Ureter (tissue), 1 donor: ENCODE results near the gene MED27. TPM values are rescaled to one million over a fixed set of nuclear protein-coding genes. Genes with fewer than 3 reads are reported as not detected.

Experiments
- DNase-seq: peaks from one replicate; pipeline ENCODE4 v3.0.0-alpha.2; 2020; ENCODE audit warnings: low spot score
- total RNA-seq: library from RNA; stranded (reverse); gene quantifications from one replicate; pipeline ENCODE4 v1.2.4, GENCODE V29; 2023
- donor health status: DM: yes; HTN: yes; CAD: no.

Gene MED27
- total RNA-seq, 1 donor from 2014 or later, result 25.9 TPM

DNA sequence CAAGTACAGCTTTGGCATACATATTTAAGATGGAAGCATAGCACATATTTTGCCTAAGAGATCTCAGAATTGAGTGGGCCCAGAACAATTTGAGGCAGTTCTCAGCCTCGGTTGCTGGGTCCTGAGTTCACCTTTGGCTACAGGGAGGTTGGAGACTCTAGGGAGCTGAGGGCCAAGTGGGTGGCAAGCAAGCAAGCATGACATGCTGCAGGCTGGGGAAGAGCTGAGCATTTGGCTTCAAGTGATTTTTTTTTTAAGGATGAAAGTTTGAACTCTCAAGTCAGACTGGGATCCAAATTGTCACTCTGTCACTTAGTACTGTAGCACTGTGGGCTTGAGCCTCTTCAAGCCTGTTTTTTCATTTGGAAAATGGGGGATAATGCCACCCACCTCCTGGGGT lies 160.5 kb downstream of the MED27 start:
- DNase-seq, result no peak

DNA sequence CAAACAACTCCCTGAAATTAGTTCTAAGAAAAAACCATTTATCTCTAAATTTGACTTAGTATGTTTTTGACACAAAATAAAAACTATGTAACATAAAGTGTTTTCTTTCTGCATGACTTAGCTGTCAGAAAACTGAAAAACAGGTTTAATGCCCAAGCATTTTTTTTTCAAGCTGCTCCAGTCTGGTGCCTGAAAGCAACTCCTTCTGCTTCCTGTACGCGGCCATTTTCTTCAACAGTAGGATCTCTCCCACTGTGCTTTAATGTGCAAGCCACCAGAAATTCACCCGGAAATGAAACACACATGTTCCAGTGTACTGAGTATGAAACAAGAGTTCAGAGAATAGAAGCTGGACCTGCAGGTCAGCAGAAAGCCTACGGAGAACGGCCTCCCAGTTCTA lies 161.2 kb downstream of the MED27 start:
- no peak for DNase-seq

DNA sequence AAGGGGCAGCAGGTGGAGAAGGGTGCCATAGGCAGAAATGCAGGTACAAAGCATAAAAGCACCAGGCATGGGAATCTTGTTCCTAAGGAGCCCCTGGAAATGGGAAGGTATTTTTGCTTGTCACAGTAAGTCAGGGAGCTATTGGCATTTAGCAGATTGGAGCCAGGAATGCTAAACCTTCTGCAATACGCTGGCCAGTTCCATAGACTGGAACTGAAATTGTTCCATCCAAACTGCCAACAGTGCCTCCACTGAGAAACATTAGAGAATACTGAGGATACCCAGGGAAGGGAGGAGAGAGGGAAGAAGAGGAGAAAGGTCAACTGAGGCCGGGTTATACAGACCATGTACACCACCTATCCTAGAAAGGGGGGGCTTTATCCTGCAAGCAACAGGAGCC lies 162.7 kb downstream of the MED27 start:
- DNase-seq, result no peak

DNA sequence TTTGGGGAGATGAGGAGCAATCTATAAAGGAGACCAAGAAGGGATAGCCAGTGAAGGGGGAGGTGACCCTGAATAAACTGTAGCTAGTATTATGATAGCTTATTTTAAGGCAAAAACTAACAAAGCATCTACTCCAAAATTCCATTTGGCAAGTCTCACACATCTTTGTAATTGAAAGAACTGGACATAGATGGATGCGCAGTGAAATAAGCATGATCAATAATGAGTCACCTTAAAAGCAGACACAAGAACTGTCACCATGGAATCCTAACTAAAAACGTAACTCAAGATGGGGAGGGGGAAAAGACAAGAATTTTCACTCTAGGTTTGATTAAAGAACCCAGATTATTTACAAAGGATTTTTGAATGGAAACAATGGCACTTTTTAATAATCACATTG lies 164.5 kb downstream of the MED27 start:
- no peak for DNase-seq

DNA sequence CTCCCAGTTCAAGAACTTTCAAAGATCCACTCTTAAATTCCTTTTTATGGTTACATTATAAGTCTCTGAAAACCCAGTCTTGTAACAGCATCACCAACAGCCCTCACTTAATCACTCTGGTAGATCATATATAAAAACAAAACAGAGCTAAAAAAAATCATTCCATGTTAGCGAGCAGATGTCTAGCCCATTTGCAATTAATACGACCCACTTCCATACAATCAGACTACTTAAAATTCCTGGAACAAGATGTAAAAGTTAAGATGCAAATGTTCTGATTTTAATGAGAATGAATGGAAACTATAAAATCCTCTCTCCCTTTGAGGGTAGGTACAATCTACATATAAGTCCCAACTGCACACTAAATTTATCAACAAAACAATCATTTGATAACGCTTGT lies 167.0 kb downstream of the MED27 start:
- DNase-seq, result no peak

DNA sequence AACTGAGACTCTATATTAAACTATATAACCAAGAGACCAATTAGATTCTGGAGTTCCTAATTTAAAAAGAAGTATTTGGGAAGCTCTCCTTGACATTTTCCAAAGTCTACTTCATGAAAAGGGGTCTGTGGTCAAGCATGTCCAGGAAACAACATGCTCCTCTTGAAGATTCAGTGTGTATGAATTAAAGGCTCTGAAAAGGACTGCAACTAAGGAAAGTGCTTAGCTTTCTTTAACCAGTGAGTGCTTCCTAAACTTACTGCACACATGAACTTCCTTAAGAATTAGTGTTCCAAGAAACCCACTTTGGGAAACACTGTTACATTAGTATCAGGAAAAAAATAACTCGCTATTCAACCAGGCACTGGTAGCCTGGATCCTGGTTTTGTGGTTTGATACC lies 167.6 kb downstream of the MED27 start:
- no peak for DNase-seq

DNA sequence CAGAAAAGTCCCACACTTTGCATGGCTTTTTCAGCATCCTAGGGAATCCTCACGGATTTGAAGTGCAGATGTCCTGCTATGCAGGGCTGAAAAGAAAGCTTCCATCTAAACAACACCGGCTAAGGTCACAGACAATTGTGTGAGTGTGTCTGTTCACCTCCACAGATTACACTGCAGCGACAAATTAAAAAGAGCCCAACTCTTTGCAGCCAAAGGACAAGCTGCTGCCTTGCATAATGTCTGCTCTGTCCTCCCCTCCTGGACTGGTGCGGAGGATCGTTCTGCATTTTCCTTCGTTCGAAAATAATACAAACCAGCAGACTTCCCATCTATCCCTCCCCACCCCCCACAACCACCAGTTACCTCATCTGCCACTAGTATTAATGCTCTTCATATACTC lies 169.1 kb downstream of the MED27 start:
- DNase-seq, result no peak

DNA sequence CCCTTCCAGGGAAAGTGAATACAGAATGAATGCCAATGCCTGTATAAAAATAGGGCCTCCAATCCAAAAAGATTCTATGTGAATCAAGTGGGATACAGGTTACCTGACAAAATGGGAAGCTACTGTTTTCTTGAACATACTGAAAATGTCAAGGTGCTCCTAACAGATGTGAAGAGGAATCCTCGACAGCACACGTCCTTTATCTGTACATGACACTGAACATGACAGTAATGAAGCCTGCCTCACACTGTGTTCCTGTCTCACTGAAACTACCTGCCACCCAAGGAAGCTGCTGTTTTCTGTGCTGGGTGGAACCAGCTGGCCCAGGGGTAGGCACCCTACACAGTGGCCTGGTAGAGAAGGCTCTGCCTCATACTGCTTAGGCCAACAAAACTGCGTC lies 174.5 kb downstream of the MED27 start:
- no peak for DNase-seq

DNA sequence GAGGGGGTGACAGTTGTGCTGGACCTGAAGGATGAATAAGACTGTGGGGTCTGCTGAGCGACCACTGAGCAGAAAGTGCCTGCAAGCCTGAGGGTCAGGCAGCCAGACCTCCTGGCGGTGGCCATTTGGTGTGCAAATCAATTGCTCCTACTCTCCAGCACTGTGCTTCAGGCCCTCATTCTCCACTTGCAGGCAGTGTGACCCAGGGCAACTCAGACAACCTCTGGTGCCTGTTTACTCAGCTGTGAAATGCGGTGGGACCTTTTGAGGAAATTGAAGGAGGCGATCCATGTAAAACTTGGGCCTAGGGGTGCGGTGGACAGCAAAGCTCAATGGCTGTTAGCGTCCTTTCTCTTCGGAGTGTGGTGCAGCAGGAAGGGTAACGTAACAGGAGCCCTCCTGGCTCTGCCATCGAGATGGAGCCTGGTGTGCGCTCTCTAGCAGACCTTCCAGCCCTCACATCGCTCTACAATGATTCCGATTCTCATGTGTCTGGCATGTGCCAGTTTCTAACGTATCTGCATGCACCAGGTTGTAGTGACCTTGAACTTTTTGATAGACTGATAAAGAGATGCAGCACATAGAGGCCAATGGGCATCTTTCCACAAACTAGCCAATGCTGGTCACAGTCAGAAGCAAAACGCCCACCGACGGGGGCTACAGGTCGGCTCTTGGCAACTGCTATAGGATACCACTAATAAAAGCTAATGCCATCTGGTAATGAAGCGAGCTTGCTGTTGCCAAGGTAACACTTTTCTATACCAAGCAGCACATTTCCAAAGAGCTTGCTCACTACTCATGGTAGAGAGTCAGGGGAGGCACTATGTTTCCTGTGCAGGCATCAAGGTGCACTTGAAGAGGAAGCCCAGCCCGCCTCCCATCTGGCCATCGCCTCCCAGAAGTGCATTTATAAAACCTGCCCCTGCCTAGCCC lies 180.1 kb downstream of the MED27 start:
- no peak for DNase-seq

DNA sequence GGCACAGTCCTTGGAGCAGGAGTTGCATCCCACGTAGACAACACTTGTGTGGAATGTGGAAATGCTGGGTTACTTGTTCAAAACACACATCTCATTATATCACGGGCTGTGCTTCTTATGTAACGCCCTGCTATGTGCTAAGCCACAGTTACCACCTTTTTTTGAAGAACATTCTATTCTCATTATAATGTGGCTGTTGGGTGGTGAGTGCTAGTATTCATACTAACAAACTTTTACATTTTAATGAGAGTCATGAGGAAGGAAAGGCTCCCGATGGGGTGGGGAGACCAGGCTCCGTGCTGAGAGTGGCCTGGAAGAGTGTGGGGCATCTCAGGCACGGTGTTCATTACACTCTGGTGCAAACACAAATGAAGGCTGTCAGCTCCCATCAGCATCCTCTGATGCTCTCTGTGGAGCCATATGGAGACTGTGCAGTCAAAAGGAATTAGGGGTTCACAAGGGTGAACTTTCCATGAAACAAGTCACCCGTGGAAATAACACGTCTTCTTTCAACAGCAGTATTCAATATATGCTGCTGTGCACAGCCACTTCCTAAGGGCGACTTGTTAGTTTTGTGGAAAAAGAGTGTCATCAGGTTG lies 186.7 kb downstream of the MED27 start:
- DNase-seq, result no peak

DNA sequence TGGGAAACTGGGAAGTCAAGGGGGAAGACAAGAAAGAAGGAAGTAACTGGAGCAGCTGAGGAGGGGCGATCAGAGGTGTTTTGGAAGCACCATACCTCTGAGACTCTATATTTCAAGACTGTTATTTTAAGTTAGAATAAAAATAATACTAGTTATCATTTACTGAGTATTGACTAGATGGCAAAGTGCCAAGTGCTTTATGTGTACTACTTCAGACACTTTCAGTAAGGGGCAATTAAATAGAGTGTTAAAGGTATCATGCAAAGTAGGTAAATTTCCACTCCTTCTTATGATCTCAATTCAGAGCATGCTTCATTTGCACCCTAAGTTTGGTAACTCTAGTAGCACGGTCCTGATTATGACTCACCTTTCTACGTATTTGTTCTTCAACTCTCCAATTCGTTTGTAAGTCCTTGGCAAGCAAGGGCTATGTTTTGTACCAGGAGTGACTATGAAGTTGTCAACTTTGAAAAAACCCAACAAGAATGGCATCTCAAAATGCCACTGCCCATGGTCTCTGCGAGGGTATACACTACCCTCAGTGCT lies 187.4 kb downstream of the MED27 start:
- no peak for DNase-seq

DNA sequence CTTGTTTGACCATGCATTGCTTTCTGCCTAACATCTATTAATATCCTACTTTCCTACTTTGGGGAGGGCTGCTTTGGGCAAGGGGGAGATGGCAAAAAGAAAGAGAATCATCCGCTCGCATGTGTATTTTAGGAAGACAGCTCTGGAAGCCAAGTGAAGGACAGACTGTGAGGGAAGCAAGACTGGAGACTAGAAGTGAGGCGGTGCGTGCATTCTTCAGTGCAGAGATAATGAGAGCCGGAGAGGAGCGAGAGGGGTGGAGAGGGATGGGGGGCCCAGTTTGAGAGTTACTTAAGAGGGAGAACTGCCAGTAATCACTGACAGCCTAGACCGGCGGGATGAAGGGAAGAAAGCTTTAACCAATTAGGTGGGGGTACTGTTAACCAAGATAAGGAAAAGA lies 188.1 kb downstream of the MED27 start:
- no peak for DNase-seq

DNA sequence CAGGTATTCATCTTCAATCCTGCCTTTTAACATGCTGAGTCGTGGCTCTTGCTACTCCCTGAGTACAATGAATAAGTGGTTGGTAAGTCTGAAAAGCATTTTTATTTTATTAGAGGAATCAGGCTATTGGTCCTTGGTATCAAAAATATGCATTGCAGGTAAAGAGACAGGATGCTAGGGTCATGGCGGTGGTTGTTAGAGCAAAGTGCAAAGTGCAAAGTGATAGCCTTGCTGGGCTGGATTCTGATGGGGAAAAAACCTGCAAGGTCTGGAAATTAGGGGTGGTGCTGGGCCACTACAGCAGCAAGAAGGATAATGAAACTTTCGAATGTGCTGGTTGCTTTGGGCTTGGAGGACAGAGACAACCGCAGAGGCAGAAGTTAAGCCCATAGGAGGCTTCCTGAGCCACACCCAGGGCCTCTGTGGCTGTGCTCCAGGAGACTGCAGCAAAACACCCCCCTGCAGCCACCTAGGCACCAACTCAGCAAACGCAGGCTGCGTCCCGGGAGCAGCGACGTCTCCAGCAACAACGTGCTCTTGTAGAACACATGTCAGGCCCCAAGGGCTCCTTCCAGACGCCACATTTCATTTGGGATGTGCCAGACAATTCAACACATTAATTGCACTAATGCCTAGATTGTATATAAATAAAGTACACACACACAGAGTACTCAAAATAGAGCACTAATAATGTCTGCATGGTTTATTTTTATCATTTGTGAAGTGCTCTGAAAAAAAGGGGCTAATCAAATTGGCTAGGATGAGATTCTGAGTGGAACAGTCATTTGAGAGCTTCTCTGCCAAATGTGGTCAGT lies 190.0 kb downstream of the MED27 start:
- DNase-seq, result no peak

DNA sequence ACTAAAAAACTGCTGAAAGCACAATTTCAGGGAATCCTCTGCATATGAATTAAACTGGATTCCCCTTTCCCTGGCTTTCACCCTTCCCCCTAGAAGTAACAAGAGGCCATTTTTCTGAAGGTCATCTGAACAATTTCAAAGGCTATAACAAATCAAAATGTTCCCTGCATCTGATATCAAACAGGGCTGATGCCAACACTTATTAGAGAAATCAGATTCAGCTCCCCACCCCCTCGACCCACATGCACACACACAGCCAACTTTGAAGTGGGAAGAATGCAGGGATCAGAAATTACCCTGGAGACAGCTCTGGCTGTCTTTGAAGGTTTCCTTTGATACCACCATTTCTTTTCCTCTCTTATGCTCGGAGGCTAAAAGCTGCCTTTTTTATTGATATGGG lies 190.7 kb downstream of the MED27 start:
- DNase-seq, result no peak

DNA sequence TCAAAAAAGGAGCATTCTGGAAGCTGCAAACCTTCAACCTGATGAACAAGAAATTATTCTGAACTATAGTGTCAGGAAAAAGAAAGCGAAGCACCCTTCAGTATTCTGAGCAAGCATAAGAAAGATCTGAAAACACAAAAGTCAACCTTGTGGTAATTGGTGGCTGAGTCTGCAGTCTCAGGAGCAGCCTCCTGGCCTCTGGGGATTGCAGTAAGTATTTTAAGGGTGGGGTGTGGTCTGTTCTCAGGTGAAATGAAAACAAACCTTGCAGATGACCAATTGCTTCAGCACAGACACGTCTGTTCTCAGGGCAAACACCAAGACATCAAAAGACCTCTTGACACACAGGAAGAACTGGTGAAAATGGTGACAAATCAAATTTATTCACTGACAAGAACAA lies 192.0 kb downstream of the MED27 start:
- no peak for DNase-seq

DNA sequence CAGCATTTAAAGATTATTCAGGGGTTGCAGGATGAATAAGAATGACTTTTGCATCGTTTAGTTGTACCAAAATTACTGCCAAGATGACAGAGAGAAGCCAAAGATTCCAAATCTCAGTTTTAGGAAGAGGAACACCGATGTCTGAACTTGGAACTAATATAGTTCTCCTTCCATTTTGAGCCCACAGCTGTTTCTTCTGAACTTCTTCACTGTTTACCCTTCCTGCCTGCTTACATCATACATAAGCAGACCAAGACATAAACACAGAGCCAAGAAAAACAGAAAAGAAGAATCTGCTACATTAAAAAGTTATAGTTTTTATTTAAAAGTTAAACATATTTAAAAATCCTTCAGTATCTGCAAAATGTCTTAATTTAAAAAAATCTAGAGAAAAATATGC lies 192.8 kb downstream of the MED27 start:
- no peak for DNase-seq

DNA sequence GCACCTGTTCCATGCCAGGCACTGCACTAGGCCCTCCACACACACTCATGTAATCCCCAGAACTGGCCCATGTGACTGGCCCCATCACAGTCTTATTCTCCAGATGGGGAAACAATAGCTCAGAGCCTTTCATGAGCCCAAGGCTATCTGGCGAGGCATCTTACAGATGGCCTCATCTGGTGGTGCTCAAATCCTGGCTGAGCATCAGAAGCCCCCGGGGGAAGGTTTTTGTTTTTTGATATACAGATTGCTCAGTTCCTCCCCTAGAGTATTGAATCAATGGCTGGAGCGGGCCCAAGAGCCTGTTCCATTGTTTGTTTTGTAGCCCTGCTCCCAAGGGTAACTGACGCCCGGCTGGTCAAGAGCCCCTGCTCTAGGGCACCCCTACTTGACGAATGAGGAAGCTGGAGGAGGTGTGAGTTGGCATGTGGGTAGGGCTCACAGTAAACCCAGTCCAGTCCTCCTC lies 194.5 kb downstream of the MED27 start:
- DNase-seq, result no peak

DNA sequence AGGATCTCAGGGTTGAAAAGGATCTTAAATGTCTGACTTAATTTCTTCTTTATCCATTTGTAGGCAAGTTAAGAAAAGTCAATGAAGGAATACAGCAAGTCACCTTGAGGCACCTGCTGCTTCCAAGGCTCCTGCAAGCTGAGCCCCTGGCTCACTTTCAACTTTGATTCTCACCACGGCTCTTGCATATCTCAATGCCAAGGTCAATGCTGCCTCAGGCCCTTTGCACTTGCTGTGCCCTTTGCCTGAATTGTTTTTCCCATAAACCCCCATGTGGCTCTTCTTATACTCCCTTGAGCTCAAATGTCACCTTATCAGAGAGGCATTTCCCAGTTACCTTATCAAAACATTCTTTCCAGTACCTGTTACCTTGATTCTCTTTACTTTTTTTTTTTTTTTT lies 195.4 kb downstream of the MED27 start:
- no peak for DNase-seq

DNA sequence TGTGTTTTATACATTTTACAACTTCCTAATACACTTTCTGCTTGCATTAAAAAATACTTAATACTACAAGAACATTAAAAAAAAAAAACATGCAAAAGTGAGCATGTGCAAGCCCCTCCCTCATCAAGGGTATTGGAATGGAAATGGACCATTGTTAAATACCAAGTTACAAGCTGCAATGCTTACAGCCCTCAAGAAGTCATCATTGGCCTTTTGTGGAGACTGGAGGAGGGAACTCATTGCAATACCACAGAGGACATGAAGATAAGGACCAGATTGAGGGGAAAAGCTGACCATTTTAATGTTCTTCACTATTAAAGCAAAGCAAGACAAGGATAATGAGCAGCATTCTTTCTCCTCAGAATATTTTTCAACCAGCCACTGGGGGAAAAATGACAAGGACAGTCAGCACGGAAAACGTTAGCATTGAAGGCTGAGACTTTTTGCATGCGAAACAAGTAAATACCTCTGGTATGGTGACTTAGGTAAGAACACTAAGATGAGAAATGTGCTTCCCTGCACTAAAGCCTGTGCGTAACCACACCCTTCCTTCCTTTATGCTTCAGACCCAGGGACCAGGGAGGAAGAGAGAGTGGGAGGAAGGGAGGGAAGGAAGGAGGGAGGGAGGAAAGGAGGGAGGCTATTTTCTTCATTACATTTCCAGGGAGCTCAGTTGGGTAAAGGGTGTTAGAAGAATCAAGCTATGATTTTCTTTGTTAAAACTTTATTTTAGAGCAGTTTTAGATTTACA lies 198.7 kb downstream of the MED27 start:
- DNase-seq, result no peak

DNA sequence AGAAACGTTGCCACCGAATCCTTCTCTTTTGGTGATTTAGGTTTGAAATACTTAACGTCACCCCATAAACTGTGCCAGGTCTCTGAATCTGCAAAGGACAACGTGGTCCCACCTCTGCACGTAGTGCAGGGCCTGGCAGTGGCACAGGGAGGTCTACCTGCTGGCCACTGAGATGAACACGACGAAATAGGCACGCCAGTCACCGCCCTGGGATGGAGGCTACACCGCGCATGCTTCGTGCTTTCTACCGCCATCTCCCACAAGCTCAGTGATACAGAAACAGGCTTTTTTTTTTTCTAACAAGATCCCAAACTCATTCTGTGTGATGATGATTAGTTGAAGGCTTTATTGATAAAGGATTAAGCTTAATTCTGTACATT lies 199.8 kb downstream of the MED27 start:
- no peak for DNase-seq

DNA sequence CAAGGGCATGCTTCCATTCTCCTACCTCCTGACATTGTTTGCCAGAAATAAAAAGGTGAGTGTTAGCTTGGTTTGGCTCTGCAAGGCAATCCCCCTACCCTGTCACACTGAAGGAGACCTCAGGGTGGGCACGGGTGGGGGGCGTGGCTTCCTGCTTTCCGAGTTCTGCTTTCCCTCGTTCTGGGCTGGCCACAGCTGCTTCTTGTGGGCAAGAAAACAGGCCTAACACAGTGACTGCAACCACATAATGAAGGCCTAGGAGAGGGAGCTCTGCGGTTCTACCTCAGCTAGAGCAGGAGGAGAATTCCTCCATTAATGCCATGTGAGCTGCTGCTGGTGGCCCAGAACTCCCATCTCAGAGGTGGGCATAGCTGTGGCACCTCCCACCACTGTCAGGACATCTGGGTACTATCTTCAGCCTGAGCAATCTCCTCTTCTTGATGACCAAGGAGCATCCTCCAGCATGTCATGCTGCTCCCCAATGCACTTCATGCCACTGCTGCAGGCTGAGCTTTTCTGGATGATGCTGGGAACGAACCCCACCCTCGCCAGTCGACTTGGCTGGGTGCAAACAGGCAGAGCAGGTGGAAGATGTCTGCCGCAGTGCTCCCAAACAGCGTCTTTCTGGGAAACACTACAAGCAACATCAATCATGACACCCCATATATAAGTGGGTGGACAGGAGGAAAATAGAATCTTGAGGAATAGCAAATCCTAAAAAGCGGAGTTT lies 200.3 kb downstream of the MED27 start:
- no peak for DNase-seq
